ENCODE measurements around the gene MERTK.
A peak's percentile ranks its signal among the peaks of the same experiment; 100 is the strongest.
"Not testable (repeated sequence)": the region's sequence is repeated elsewhere in the genome, so short reads cannot be mapped to it uniquely, and the experiment has no call there.

Gene MERTK

DNA sequence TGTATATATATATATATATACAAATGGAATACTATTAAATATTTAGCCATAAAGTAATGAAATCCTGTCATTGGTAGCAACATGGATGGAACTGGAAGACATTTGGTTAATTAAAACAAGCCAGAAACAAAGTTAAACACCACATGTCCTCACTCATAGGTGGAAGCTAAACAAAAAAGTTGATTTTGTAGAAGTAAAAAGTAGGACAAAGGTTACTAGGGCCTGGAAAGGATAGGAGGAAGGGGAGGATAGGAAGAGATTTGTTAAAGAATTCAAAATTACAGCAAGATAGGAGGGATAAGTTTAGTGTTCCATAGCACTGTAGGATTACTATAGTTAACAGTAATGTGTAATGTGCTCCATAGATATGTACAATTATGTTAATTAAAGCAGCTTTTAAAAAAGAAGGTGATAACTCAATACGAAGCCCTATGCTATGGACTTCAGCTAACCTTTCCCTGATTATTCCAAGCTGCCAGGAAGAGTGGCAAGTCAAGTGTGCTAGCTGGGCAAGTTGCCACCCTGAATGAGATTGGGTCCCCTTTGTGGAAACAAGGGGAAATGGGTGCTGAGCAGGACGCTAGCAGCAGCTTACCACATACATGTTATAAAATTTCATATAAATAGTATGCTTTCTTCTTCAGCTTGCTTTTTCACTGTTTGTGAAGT is 12.3 kb downstream of the MERTK start:
- DNase-seq = no peak

- not testable (repeated sequence) for DNase-seq
Observed at GRCh38 chr2:111911295-111911977, 13.0 kb downstream of the MERTK start.

DNA sequence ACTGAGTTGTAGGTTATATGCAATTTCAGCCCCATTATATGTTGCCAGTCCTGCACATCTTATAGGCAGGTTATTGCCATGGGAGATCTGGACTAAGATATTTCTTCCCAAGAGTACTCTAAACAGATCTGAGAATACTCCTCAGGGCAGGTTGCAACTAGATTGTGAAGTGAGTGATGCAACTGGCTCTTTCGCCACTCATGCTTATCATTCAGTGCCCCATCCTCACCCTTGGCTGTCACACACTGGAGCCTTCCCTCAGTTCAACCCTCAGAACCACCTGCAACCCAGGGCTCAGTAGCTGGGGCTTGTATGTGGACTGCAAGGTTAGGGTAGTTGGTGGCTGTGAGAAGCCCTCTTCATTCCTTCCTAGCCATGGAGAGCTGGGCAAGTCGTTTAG is 14.1 kb downstream of the MERTK start:
- no peak for DNase-seq

- no peak for DNase-seq
Observed at GRCh38 chr2:111917106-111917505, 18.7 kb downstream of the MERTK start.

DNA sequence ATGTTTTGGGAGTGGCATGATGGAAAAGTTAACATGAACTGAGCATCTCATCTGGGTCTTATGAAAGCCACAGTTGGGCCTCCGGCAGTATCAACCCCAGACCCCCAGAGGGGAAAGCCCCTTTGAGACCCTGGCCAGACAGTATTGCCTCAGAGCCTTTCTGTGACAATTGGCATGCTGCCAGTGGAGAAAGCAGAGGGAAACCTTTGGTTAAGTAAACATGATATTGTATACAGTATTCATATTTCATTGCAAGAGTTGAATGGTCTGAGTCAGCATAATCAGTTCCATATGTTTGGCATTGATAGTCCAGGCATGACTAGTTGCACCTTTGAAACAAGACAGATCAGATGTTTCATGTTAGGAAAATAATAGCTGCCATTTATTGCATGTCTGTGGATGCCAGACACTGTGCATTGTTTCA is 20.0 kb downstream of the MERTK start:
- DNase-seq = no peak

GRCh38 chr2:111919365-111919764 is 21.0 kb downstream of the MERTK start:
- no peak for DNase-seq

GRCh38 chr2:111919794-111920608 is 21.6 kb downstream of the MERTK start:
- no peak for DNase-seq

- DNase-seq = no peak
Observed at GRCh38 chr2:111923276-111923804, 24.9 kb downstream of the MERTK start.

DNA sequence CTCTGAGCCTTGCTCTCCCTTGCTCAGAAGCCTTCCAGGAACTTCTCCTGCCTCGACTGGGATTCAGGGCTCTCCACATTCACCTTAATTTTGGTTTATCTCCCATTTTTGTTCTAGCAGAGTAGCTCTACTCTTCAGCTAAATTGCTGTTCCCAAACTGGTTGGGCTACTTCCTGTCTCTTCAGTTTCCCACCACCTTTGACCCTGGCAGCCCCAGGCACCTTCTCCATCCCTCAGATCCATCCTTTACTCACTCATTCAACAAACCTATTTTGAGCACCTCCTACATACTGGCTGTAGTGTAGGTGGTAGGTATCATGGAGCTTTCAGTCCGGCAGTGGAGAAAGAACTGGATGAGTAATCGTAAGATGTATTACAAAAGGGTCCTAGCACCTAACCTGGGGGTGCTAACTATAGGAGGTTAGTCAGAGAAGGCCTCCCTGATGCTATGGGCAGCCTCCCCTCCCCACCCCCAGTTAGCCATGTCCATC is 26.3 kb downstream of the MERTK start:
- DNase-seq = no peak

GRCh38 chr2:111927723-111928122 is 29.3 kb downstream of the MERTK start:
- DNase-seq = no peak

DNA sequence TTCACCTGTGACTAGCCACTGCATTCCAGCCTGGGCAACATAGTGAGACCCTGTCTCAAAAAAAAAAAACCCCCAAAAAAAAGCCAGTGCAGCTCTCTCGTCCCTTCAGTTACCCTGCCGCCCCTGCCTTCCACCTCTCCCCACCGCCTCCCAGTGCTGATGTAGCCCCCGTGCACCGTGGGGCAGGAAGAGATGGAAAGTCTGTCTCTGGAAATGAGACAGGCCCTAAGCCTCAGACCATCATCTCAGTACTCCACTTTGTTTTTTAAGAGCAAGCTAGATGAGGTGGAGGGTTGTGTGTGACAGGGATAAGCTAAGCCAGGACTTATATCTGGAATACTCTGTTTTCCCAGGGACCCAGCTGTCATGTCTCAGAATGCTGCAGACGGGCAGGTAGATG is 32.0 kb downstream of the MERTK start:
- DNase-seq = peak; percentile 10

DNA sequence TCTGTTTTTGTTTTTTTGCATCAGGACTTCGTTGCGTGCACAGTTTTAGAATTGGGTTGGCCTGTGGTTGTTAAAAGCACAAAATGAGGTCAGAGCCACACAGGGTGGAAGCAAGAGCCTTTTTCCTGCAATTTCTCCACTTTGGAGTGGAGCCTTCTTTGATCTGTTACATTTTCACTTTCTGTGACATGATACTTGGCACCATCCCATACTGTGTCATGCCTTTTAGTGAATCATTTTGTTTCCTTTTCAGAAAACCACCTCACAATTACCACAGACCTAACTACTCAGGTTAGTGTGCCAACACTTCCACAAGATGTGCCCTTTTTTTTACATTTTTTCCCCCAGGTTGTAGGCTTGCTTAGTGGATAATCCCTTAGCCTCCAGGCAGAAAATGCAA is 32.5 kb downstream of the MERTK start:
- DNase-seq = peak; percentile 36

DNA sequence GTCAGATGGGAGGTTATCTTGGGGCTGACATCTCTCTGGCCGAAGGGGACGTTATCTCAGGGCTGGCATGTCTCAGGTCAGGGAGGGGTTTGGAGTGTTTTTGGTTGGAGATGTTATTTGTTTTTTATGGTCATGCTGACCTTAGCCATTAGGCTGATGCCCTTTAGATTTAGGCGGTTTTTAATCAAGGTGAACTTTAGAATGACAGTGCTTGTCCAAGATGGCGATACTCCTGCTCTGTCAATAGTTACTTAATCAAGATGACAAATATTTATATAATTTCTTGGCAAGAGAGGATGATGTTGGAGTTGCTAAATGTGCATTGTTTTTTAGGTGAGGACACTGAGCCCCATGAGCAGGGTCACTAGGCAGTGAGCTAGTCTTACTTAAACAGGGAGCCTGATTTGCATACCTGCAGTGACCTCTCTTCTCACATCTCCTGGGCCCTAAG is 34.5 kb downstream of the MERTK start:
- DNase-seq = no peak

- DNase-seq = not testable (repeated sequence)
Observed at GRCh38 chr2:111933900-111934299, 35.5 kb downstream of the MERTK start.

DNA sequence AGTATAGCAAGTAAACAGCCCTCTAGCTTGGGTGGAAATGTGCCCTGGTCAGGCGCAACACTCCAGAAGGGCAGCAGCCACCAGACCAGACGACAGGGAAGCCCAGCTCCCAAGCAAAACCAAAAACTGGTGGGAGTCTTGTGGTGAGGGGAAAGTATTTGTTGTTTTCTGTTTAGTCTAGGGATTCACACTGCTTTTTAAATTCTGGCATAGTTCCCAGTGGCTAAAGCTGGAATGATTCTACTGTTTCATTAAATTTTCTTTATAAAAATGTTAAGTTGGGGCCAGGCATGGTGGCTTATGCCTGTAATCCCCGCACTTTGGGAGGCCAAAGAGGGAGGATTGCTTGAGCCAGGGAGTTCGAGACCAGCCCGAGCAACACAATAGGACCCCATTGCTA is 38.5 kb downstream of the MERTK start:
- no peak for DNase-seq

DNA sequence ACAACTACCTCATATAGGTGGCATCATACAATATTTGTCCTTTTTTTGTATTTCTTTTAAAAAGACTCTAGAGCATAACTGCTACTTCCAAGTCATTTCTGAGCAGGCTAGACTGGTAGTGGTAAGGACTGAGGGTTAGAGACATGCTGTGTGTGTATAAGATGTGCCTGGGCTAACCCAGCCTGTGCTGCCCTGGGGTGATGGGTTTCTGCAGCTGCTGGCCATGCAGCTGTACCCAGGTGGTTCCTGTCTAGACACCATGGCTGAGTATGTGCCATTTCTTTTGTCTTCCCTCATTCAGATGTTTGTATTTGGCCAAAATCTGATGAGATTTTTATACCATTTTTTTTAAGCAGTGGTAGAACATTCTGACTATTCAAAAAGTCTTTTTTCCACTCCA is 40.0 kb downstream of the MERTK start:
- no peak for DNase-seq

DNA sequence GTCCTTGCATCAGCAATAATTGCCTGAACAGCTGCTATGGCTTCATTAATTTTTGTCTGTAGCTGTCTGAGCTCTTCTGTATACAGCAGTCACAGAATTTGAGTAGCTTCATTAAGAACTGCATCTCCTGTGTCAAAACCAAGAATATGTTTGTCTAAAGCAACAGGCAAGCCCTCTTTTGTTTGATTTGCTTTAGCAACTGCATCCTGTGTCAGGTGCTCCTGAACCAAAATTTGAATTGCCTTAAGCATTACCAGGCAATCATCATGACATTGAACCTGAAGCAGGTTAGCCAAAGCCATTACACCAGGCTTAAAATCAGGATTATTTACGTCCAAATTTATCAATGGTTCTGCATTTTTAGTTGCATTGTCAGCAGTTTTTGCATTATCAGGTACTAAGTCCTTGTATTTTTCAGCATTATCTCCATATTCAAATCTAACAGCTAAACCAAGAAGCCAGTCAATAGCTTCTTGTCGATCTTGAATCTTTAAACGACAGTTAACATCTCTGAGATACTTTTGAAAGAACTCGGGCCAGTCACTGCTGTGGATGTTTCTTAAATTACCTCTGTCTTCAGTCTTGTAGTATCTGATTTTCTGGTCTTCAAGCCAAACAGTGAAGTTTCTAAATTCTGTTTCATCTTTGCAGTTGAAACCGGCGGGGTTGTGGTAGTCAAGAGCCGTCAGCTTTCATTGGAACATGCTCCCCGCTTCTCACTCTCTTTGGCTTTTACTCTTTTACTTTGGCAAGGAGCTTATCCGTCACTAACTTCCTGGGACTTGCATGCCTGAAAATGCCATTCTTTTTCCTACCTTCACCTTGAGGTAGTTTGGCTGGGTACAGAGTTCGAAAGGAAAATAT is 42.2 kb downstream of the MERTK start:
- no peak for DNase-seq

GRCh38 chr2:111941531-111941930 is 43.1 kb downstream of the MERTK start:
- no peak for DNase-seq

GRCh38 chr2:111944531-111945210 is 46.3 kb downstream of the MERTK start:
- no peak for DNase-seq

DNA sequence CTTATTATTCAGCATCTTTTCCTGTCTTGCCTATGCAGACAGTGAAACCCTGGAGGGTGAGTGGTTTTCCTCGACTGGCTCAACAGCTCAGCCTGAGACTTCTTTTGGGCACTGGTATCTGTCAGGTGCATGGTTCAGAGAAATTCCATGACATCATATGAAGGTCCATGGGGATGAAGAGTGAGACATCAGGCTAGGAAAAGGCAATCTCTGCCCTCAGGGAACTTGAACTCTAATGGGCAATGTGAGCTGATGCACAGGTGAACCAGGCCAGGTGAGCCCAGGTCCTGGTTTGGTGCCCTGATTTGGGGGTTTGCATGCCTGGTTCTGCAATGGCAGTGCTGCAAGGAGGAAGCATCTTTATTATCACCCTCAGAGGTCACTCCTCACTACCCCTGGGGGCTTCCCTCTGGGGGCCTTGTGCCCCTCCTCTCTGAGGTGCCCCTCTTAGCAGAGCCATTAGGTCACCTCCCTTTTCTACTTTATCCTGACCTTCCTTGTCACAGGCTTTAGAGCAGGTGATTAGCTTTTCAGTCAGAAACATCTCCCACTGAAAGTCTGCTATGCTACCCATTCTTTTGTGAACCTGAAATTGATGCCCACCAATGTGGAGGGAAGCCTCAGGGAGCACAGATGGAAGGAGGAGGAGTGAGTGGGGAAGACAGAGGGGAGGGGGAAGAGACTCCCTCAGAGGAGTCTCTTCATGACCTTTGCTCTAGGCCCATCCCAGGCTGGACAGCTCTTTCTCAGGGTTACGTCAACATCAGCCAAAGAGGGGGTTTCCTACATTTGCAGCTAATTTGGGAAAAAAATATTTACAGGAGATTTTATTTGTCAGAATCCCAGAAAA is 47.3 kb downstream of the MERTK start:
- DNase-seq = no peak

All from activated CD4-positive, alpha-beta T cell treated with anti-CD3 and anti-CD28 coated beads for 48 hours (primary cell).